Left ventricle myocardium superior (tissue), 1 donor: ENCODE measurements around the gene HNRNPM. TPM values are rescaled to one million over a fixed set of nuclear protein-coding genes. Genes with fewer than 3 reads are reported as not detected.

Experiments used
- ATAC-seq: fragments of 200-7000 bp; cut with Tn5 transposase; one replicate; pipeline ENCODE4 v1.9.1; 2020; ENCODE audit warnings: mild to moderate bottlenecking, moderate library complexity
- DNase-seq: peaks from one replicate; pipeline ENCODE4 v3.0.0-alpha.2; 2020
- intact Hi-C: fragments of 100-400 bp; cut with micrococcal nuclease; formaldehyde crosslinking; loops from one replicate; pipeline ENCODE4 v1.11.0; 2022
- total RNA-seq: library from RNA; stranded (reverse); fragmentation: NEBNext Ultra II Directional; extraction: Animal tissue kit (Norgen Biotek cat#: 25700); gene quantifications from one replicate; pipeline ENCODE4 v1.2.1, GENCODE V29; 2021
- donor health status: DM: no; HTN: yes; CAD: no; lungs with severe emphysema.

HNRNPM gene
- total RNA-seq, 1 donor from 2014 or later = 129 TPM

DNA sequence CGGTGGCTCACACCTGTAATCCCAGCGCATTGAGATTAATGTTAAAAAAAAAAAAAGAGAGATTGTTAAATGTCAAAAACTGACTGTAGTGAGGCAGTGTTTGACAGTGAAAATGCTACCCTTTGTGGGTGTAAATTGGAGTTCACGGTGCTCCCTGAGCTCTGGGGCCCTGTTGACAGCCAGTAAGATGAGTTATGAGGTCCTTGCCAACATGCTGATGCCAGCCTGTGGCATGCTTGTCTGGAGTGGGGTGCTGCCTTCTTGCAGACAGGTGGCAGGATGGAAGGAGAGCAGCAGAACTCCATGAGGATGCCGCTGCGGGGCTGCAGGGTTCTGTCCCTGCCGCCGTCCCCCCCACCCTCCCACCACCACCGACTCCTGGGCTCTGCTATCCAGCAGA lies 31.7 kb downstream of the HNRNPM start:
- ATAC-seq (peak; percentile 69), DNase-seq (peak; percentile 50)
- intact Hi-C loops = no loop called here

DNA sequence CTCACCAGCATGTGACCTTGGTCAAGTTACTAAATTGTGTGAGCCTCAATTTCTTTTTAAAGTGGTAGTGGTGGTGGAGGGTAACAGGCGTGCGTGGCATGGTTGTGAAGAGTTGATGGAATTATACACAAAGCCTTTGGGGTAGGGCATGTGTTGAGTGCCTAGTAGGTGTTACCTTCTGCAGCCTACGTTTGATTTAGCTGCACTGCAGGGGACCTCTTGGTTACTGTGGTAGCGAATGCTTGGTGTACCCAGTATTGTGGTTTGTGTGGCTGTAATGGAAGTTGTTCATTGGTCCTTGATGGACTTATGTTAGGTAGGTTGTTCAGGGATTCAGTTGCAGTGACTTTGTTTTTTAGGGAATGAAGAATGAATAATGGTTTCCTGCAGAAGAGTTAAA lies 33.1 kb downstream of the HNRNPM start:
- no peak for DNase-seq
- intact Hi-C loops = no loop called here
- no peak for ATAC-seq

DNA sequence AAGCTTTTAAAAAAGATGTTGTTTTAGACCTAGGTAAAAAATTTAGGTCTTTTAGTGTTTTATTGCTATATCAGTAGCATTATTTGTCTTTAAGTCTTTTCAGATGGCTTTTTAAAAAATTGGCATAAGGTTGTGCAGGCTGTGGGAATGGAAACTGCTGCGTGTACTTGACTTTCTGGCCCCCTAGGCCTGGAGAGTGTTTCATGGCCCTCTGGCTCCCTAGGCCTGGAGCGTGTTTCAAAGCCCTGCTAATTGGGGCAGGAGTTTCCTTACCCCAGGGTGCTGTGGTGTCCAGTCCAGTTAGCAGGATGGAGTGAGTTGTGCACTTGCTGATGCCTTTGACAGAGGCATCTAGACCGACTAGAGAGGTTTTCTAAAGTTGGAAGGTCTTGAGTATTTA lies 33.8 kb downstream of the HNRNPM start:
- intact Hi-C loops = no loop called here
- no peak for ATAC-seq
- DNase-seq = no peak

DNA sequence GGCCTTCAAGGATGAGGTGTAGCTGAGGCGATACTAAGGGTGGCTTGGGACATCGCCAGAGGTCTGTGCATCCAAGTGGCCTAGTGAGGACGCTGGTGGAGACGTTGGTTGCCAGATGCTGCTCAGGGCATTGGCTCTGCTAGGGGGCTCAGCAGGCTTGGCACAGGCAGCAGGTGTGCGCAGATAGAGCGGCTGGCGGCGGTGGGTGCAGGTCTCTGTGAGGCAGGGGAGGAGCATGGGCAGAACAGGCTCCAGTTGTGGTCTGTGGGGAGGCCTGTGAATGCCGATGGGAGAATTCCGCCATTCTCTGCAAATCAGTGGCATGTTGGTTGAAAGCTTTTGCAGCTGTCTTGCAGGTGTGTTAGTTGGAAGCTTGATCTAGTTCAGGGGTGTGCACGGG lies 36.4 kb downstream of the HNRNPM start:
- intact Hi-C loops = no loop called here
- DNase-seq (no peak), ATAC-seq (peak; percentile 44)

DNA sequence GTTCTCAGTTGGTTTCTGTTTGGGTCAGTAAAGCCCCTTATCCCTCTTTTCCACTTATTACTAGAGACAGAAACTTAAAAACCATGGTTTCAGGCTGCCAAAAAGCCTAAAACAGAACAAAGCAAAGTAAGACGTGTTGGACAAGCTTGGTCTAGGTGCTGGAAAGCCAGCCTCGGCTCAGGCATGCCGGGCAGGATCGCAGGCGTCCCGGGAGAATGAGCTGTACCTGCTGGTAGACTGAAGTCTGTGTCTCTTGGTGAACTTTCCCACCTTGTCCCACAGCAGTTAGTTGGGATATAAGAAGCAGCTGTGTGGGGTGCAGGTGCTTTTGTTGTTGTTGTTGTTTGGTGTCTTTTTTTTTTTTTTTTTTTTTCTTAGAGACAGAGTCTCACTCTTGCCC lies 36.8 kb downstream of the HNRNPM start:
- intact Hi-C loops = no loop called here
- no peak for DNase-seq
- no peak for ATAC-seq

DNA sequence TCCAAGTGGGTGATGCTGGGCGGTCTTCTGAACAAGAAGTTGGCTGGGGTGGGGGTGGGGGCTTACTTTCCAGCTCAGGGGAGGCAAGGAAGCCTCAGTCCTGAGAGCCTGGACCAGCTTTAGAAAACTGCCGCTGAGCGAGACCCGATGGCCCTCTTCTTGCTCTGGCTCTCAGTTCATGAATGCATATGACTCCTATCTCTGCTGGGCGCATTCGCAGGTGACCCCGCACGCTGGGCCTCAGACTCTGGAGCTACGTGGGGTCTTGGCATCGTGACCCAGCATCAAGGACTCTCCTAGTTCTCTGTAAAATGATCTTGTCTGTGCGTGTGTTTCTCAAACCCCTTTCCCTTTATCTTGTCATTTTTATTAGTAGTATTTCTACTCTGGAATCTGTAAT lies 37.9 kb downstream of the HNRNPM start:
- ATAC-seq = no peak

DNA sequence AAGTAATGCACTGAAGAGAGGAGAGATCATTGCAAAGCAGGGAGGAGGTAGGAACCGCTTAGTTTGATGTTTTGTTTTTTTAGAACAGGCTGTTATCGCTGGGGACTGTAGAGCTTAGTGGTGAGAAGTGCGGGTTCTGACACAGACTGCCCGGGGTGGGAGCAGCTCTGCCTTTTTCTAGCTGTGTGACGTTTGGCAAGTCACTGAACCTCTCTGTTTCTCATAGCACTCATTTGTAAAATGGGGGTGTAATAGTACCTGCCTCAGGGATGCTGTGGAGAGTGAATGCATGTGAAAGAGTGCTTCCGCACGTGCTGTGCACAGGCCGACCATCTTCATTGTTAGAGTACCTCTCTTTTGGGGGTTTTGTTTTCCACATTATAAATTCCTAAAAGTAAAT lies 38.4 kb downstream of the HNRNPM start:
- no peak for ATAC-seq
- DNase-seq = no peak
- intact Hi-C loops = no loop called here

More for the DNA sequence above, 37.9 kb downstream of the HNRNPM start:
- DNase-seq = no peak
- intact Hi-C loops = no loop called here

DNA sequence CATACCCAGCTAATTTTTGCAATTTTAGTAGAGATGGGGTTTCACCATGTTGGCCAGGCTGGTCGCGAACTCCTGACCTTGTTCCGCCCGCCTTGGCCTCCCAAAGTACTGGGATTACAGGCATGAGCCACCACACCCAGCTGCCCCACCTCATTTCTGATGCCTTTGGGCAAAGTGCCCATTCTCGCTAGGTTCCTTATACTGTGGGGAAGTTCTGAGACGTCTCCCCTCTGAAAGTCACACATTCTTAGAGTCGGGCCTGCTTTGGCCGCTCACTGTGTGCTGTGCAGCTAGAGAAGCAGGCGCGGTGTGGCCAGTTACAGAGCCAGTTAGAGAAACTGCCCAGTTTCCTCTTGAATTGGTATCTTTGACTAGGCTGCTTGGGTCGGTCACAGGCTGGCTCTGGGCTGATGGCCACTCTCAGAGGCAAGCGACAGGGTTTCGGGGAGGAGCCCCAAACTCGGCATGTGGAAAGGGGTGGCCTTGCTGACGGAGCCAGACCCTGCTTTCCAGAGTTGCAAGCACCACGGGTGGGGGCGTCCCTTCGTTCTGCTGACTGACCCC lies 39.6 kb downstream of the HNRNPM start:
- intact Hi-C loops = no loop called here
- peak; percentile 29 for ATAC-seq
- DNase-seq = peak; percentile 63

DNA sequence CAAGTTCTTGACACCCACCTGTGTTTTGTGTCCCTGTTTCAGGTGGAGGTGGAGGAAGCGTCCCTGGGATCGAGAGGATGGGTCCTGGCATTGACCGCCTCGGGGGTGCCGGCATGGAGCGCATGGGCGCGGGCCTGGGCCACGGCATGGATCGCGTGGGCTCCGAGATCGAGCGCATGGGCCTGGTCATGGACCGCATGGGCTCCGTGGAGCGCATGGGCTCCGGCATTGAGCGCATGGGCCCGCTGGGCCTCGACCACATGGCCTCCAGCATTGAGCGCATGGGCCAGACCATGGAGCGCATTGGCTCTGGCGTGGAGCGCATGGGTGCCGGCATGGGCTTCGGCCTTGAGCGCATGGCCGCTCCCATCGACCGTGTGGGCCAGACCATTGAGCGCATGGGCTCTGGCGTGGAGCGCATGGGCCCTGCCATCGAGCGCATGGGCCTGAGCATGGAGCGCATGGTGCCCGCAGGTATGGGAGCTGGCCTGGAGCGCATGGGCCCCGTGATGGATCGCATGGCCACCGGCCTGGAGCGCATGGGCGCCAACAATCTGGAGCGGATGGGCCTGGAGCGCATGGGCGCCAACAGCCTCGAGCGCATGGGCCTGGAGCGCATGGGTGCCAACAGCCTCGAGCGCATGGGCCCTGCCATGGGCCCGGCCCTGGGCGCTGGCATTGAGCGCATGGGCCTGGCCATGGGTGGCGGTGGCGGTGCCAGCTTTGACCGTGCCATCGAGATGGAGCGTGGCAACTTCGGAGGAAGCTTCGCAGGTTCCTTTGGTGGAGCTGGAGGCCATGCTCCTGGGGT lies 41.0 kb downstream of the HNRNPM start:
- no peak for ATAC-seq
- peak; percentile 39 for DNase-seq
- intact Hi-C loops = no loop called here

DNA sequence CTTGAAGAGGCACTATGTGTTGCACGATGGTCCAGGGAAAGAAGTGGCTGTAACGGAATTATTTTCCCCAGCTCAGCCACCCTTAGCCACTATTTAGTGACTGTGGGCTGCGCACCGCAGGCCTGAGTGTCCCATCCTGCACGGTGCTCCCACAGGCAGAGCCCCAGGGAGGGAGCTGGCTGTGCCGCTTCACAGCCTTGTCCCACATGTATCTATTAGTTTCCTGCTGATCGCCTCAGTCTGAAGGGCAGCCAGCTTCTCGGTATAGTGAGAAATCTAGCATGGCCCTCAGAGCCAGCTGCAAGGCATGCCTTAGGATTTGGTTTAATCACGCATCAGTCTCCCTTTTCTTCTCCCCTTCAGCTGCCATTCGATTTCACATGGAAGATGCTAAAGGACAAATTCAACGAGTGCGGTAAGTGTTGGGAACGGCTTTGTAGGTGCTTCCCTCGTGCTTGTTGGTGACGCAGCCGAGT lies 41.9 kb downstream of the HNRNPM start:
- no peak for ATAC-seq
- DNase-seq = peak; percentile 19
- intact Hi-C loops = no loop called here

DNA sequence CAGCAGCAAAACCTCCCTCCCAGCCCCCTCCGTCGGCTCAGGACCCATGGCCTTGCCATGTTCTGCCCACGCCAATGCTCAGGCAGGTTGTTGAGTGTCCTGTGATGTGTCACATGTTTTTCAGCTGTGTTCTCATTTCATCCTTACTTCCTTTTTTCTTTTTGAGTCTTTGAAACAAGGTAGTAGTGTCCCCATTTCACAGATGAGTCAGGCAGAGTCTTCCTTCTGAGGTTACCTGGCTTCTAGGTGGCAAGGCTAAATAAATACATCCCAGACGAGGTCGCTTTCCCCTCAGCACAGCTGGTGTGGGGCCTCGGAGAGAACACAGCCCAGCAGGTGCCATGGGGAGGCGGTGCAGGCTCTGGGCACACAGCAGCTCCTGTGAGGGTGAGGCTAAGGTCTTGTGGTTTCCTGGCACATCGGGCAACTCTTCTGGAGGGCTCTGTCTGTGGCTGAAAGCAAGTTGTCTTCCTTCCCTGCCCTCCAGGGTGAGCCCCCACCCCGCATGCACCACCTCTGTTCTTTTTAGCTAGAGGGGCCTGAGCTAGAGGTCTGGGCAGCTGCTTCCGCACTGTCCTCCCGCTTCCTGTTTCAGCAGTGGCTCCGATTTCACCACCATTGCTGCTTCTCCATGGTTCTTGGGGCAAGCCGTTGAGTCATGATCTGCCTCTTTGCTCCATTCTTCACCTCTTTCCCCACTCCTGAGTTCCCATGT lies 42.5 kb downstream of the HNRNPM start:
- ATAC-seq (peak; percentile 30), DNase-seq (peak; percentile 62)
- intact Hi-C loops = no loop called here

DNA sequence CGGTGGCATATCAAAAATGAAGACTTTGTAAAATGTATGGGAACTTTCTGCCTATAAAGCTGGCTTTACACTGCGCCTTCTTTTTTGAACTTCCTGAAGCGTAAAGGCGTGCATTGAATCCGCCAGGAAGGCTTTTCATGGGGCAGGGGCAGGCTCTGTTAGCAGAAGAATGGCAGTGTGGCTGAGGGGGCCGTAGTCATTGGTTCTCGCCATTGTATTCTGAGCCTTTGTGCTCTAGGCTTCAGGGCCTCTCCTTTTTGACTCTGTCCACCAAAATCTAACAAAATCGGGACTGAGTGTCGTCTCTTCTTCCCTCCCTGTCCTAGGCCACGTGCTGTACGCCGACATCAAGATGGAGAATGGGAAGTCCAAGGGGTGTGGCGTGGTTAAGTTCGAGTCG lies 43.6 kb downstream of the HNRNPM start:
- intact Hi-C loops = no loop called here
- ATAC-seq (no peak), DNase-seq (peak; percentile 3)

DNA sequence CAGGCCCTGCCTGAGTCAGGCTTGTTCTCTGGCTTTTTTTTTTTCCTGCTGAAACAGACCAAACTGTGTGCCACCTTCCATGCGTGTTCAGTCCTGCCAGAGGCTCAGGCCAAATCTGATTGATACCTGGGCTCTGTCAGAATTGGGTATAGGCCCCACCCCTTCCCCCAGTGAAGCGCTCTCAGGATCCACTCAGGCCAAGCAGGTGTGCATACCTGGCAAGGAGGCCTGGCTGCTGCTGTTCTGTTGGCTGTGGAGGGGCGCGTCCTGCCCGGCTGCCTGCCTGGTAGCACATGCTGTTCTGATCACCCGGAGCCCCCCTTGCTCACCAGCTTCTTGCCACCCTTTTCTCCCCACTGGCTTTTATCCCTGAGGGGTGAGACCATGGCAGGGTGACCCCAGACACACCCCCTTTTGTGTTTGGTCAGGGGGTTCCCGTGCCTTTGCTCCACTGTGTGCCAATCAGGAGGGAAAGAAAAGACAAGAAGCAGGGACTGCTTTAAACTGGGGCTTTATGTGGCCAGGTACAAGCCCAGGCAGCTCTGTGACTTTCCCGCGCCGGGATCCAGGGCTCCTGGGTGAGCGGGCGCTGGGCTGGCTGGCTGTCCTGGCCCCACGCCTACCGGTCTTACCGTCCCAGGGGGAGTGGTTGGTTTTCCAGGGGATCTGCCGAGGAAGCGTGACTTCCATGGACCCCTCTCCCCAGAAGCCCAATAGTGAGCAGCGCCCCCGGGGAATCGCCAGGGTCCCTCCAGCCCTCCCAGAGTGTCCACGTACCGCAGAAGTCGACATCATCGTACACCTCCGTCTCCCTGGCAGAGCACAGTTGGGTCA lies 45.0 kb downstream of the HNRNPM start:
- intact Hi-C loops = no loop called here
- ATAC-seq = no peak
- peak; percentile 19 for DNase-seq

DNA sequence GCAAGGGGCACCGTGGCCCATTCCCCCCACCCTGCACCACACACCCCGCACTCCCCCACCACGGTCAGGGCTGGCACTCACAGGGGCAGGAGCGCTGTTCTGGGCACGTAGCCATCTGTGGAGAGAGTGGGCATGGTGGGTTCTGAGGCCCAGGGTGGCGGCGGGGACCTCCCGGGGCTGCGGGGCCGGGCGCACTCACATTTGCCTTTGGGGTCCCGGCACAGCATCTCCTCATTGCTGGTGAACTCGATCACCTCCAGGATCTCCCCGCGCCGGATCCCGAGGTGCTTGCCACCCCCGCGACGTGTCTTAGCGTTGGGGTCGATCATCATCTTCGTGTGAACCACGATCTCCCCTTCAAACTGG lies 45.6 kb downstream of the HNRNPM start:
- DNase-seq = peak; percentile 23
- no peak for ATAC-seq
- intact Hi-C loops = no loop called here

DNA sequence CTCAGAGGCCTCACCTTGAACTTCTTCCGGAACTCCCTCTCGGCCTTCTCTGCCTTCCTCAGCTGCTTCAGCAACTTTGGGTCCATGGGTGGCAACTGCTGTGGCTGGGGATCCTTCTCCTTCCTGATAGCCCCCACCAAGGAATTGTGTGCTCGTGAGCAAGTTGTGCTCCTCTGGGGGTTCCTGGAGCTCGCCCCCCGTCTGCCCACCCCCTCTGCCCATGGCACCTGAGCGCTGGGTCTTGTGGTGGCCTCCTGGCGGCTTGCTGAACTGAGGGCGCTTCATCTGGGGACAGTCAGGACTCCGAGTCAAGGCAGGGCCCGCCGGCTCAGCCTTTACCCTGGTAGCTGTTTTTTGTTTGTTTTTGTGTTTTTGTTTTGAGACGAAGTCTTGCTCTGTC lies 46.1 kb downstream of the HNRNPM start:
- ATAC-seq = no peak
- no peak for DNase-seq
- intact Hi-C loops = no loop called here

DNA sequence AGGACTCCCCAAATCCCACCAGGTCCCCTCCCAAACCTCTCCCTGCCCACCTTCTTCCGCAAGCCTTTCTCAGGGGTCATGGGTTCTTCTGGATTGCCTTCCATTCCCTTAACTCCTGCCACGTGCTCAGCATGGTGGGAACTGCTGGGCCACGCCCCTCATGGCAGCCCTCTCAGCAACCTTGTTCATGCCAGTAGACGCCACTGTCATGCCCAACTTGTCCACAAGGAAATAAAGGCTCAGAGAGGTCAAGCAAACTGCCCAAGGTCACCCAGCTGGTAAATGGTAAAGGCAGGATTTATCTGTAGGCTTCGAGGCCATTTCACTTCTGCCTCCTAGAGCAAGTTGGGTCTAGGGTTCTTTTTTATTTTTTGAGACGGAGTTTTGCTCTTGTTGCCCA lies 46.8 kb downstream of the HNRNPM start:
- intact Hi-C loops = no loop called here
- ATAC-seq (no peak), DNase-seq (peak; percentile 16)

DNA sequence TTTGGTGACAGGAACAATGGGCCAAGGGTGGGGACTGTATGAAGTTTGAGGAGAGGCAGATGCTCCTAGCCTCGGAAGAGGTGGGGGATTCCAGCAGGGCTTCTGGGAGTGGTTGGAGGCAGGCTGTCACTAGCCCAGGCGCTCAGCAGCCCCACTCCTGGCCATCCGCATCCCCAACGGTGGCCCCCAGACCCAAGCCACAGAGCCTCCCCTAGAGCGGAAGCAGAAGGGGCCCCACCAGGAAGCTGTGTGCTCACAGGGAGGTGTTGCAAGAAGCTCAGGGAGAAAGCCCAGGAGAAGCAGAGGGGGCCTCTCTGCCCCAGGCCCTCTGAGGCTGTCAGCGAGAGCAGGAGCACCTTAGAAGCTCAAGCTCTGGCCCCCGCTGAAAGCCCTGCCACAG lies 49.4 kb downstream of the HNRNPM start:
- intact Hi-C loops = no loop called here
- no peak for DNase-seq
- ATAC-seq = no peak

DNA sequence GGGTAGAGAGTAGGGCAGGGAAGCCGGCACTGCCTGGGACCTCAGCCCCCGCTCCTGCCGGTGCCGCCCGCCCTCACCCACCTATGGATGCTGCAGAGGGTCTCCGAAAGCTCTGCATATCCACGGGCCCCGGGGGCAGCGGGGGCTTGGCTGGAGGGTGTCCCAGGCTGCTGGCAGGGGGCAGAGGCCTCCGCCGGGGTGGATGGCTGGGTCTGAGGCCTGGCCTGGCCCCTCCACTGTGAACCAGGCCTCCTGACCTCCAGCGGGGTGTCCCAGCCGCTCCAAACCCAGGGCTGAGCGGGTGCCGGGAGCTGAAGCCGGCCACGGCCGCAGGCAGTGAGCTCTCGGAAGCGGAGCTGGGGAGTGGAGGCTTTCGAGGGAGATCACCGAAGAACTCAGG lies 53.5 kb downstream of the HNRNPM start:
- intact Hi-C loops = no loop called here
- DNase-seq (no peak), ATAC-seq (no peak)

DNA sequence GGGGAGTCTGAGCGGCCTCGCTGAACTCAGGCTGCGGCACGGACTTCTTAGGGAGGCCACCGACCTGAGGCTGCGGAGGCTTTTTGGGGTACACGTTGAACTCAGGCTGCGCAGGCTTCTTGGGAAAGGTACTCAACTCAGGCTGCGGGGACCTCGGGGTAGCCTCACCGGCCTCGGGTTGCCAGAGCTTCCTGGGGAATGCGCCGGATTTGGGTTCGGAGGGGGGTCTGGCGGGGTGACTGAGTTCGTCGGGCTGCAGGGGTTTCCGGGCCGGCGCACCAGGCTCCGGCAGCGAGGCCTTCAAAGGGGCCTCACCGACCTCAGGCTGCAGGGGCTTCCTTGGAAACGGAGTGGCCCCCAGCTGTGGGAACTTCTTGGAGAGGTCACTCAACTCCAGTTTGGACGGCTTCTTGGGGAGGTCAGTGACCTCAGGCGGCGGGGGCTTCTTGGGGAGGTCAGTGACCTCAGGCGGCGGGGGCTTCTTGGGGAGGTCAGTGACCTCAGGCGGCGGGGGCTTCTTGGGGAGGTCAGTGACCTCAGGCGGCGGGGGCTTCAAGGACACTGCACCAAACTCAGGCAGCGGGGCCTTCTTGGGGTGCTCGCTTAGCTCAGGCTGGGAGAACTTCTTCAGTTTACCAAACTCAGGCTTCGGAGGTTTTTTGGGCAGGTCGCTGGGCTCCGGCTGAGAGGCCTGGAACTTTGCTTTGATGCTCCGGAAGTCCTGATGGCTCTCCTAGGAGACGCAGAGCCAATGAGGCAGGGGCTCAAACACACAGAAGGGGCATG lies 54.5 kb downstream of the HNRNPM start:
- ATAC-seq (no peak), DNase-seq (no peak)
- intact Hi-C loops = no loop called here
